Liver (tissue), 9 donors: ENCODE measurements around the gene ADGRF1. TPM values are rescaled to one million over a fixed set of nuclear protein-coding genes. Genes with fewer than 3 reads are reported as not detected.

Experiments used
- DNase-seq: peaks from one replicate; pipeline ENCODE4 v3.0.0-alpha.2; 2017; ENCODE audit warnings: low spot score
- H3K27ac ChIP-seq, 2 donors: one replicate each; pipeline ENCODE4 v1.7.0; 2013; ENCODE audit warnings: inconsistent platforms in 2 of 2, low read length in 2 of 2, control low read depth in 1 of 2, low read depth in 1 of 2, mild to moderate bottlenecking in 1 of 2
- H3K27me3 ChIP-seq, 4 donors: one replicate each; pipeline versions ENCODE4 v1.6.1 to v1.7.0; 2013; ENCODE audit warnings: low read length in 3 of 4, inconsistent platforms in 1 of 4, mild to moderate bottlenecking in 1 of 4, moderate library complexity in 1 of 4; ENCODE audit not compliant: control insufficient read depth in 4 of 4, insufficient read depth in 4 of 4
- H3K36me3 ChIP-seq, 4 donors: one replicate each; pipeline versions ENCODE4 v1.6.1 to v1.7.0; 2013; ENCODE audit warnings: low read length in 3 of 4, mild to moderate bottlenecking in 3 of 4, low read depth in 1 of 4, moderate library complexity in 1 of 4; ENCODE audit not compliant: control insufficient read depth in 4 of 4, insufficient read depth in 3 of 4
- H3K4me1 ChIP-seq, 4 donors: one replicate each; pipeline versions ENCODE4 v1.6.1 to v1.7.0; 2013; ENCODE audit warnings: low read length in 3 of 4, mild to moderate bottlenecking in 3 of 4, moderate library complexity in 1 of 4; ENCODE audit not compliant: control insufficient read depth in 4 of 4, insufficient read depth in 4 of 4
- H3K4me3 ChIP-seq, 3 donors: one replicate each; pipeline versions ENCODE4 v1.6.1 to v1.7.0; 2013; ENCODE audit warnings: low read length in 3 of 3, control low read depth in 1 of 3, low read depth in 1 of 3, mild to moderate bottlenecking in 1 of 3
- H3K9ac ChIP-seq, 2 donors: one replicate each; pipeline ENCODE4 v1.7.0; 2013; ENCODE audit warnings: low read length in 2 of 2, mild to moderate bottlenecking in 2 of 2, moderate library complexity in 2 of 2, control low read depth in 1 of 2, low read depth in 1 of 2
- H3K9me3 ChIP-seq, 4 donors: one replicate each; pipeline versions ENCODE4 v1.6.1 to v1.7.0; 2013; ENCODE audit warnings: low read length in 3 of 4; ENCODE audit not compliant: control insufficient read depth in 4 of 4
- EGR1 ChIP-seq, 2 donors: IDR thresholded peaks; 2 replicates each; pipeline ENCODE4 v1.6.1; 2016 to 2018; ENCODE audit warnings: antibody characterized with exemption in 2 of 2, low read depth in 2 of 2
- FOXA1 ChIP-seq: IDR thresholded peaks from 2 replicates; pipeline ENCODE4 v1.6.1; 2016; ENCODE audit warnings: antibody characterized with exemption
- FOXA2 ChIP-seq: IDR thresholded peaks from 2 replicates; pipeline ENCODE4 v1.6.1; 2016; ENCODE audit warnings: antibody characterized with exemption
- GABPA ChIP-seq, 2 donors: IDR thresholded peaks in 1 of 2; conservative IDR thresholded peaks in 1 of 2; 2 replicates each; pipeline ENCODE4 v1.6.1; 2016; ENCODE audit warnings: antibody characterized with exemption in 2 of 2, mild to moderate bottlenecking in 1 of 2, moderate library complexity in 1 of 2
- HNF4A ChIP-seq, 2 donors: conservative IDR thresholded peaks; 2 replicates each; pipeline ENCODE4 v1.6.1; 2016; ENCODE audit warnings: antibody characterized with exemption in 2 of 2, mild to moderate bottlenecking in 2 of 2
- HNF4G ChIP-seq: IDR thresholded peaks from 2 replicates; pipeline ENCODE4 v1.6.1; 2016; ENCODE audit warnings: antibody characterized with exemption
- JUND ChIP-seq, 2 donors: IDR thresholded peaks; 2 replicates each; pipeline ENCODE4 v1.6.1; 2016; ENCODE audit warnings: antibody characterized with exemption in 2 of 2
- NR2F2 ChIP-seq: IDR thresholded peaks from 2 replicates; pipeline ENCODE4 v1.6.1; 2016; ENCODE audit warnings: antibody characterized with exemption
- RAD21 ChIP-seq, 2 donors: IDR thresholded peaks; 2 replicates each; pipeline ENCODE4 v1.6.1; 2016; ENCODE audit warnings: antibody characterized with exemption in 2 of 2, mild to moderate bottlenecking in 2 of 2
- RXRA ChIP-seq, 2 donors: IDR thresholded peaks; 2 replicates each; pipeline ENCODE4 v1.6.1; 2017 to 2018; ENCODE audit warnings: antibody characterized with exemption in 2 of 2, mild to moderate bottlenecking in 1 of 2
- SP1 ChIP-seq: IDR thresholded peaks from 2 replicates; pipeline ENCODE4 v1.6.1; 2018; ENCODE audit warnings: antibody characterized with exemption, mild to moderate bottlenecking
- TAF1 ChIP-seq: conservative IDR thresholded peaks from 2 replicates; pipeline ENCODE4 v1.6.1; 2016; ENCODE audit warnings: antibody characterized with exemption, mild to moderate bottlenecking
- YY1 ChIP-seq: IDR thresholded peaks from 2 replicates; pipeline ENCODE4 v1.6.1; 2016; ENCODE audit warnings: antibody characterized with exemption, mild to moderate bottlenecking
- ZBTB33 ChIP-seq: IDR thresholded peaks from 2 replicates; pipeline ENCODE4 v1.6.1; 2016; ENCODE audit warnings: antibody characterized with exemption
- WGBS: extraction: QIAGEN DNeasy Blood & Tissue Kit; methylation state at CpG from one replicate; pipeline ENCODE4 v1.1.7; 2013; 5-methylcytosine and 5-hydroxymethylcytosine counted together
- polyA plus RNA-seq, 2 donors: library from polyadenylated mRNA; stranded (reverse) in 1 of 2; unstranded in 1 of 2; fragments of 200-250 nt in 1 of 2; fragments of >200 nt in 1 of 2; fragmentation: Nextera tagmentation in 1 of 2; extraction: Ambion mirVana in 1 of 2; gene quantifications; one replicate each; pipeline versions ENCODE4 v1.2.1 to v1.2.3, GENCODE V29; 2013 to 2015
- total RNA-seq, 2 donors: library from RNA; depleted of rRNA; stranded (reverse); fragments of >200 nt; gene quantifications; one replicate each; pipeline ENCODE4 v1.2.3, GENCODE V29; 2014
- TF ChIP-seq, protein P1 (sequence below): IDR thresholded peaks from 2 replicates; pipeline ENCODE4 v1.6.1; 2016; ENCODE audit warnings: antibody characterized with exemption, mild to moderate bottlenecking
- TF ChIP-seq, protein P2 (sequence below): fragments of 150-350 bp; IDR thresholded peaks from 2 replicates; pipeline ENCODE4 v1.5.1; 2017; ENCODE audit warnings: improper control_type of control experiment, low read depth, low read length; ENCODE audit not compliant: missing input control
- TF ChIP-seq, protein P3 (sequence below): IDR thresholded peaks from 2 replicates; pipeline ENCODE4 v1.6.1; 2016; ENCODE audit warnings: antibody characterized with exemption
- TF ChIP-seq, protein P4 (sequence below): IDR thresholded peaks from 2 replicates; pipeline ENCODE4 v1.6.1; 2016; ENCODE audit warnings: antibody characterized with exemption
- donor health status: healthy.
- donor health status: healthy.
- donor health status: healthy.
- donor health status: healthy.
- donor health status: healthy.

Gene ADGRF1
- total and polyA plus RNA-seq, 4 donors = 0.01 TPM; not detected in 3

- H3K4me3 ChIP-seq = no peak overlapping the region
- H3K36me3 ChIP-seq = no peaks in the 10 kb centered on the region
- 83% methylated on average over 8 of the region's 8 CpGs for WGBS
- H3K9me3 ChIP-seq = no peaks in the 10 kb centered on the region
- H3K9ac ChIP-seq = no peak overlapping the region
- TF ChIP-seq HNF4G = no peak
- TF ChIP-seq EGR1 (IDR thresholded peaks at IDR 0.05; ENCODE audit: low read depth in 2 of 2) = no peak
- no peak for TF ChIP-seq JUND (IDR thresholded peaks at IDR 0.05)
- TF ChIP-seq RXRA (IDR thresholded peaks at IDR 0.05) = no peak
- peak overlapping the region in 1 of 2 donors; percentile 6 for H3K27ac ChIP-seq
- no peaks in the 10 kb centered on the region for H3K27me3 ChIP-seq
- no peak for DNase-seq
- peaks cover 0 to 11% (median 8%) of the 10 kb centered on the region in 4 donors for H3K4me1 ChIP-seq
Measured at GRCh38 chr6:47075741-47076421, 33.7 kb upstream of the ADGRF1 start.

DNA sequence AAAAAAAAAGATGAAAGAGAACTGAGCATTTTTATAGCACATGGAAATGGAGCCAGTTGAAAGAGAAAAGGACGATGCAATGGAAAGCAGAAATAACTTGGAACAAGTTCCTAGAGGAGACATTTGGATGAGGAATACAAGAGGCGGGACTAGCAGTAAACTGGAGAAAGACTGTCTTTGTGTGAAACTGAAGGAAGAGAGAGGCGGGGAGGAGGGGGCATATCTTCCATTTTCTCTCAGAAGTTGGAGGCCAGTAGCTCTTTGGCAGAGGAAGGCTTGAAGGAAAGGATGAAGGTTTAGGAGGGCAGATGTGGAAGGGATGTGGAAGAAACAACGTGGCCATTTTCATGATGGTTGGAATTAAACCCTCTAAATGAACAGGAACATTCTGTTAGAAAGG lies 33.0 kb upstream of the ADGRF1 start:
- Histone ChIP-seq H3K4me3 (no peak overlapping the region), H3K9ac (no peak overlapping the region), H3K36me3 (no peaks in the 10 kb centered on the region), H3K4me1 (peaks cover 0 to 11% (median 8%) of the 10 kb centered on the region in 4 donors), H3K27me3 (no peaks in the 10 kb centered on the region), H3K27ac (no peak overlapping the region), H3K9me3 (no peaks in the 10 kb centered on the region)
- DNase-seq = no peak
- 85% methylated on average over 4 of the region's 4 CpGs for WGBS
- TF ChIP-seq HNF4A (conservative IDR thresholded peaks at IDR 0.05) = no peak
- no peak for TF ChIP-seq YY1

GRCh38 chr6:47073125-47074110 lies 31.3 kb upstream of the ADGRF1 start:
- peaks cover 0 to 11% (median 8%) of the 10 kb centered on the region in 4 donors for H3K4me1 ChIP-seq
- no peak overlapping the region for H3K4me3 ChIP-seq
- no peak for DNase-seq
- H3K27ac ChIP-seq = no peak overlapping the region
- H3K9me3 ChIP-seq = no peaks in the 10 kb centered on the region
- 54% methylated on average over 5 of the region's 5 CpGs for WGBS
- TF ChIP-seq RXRA (IDR thresholded peaks at IDR 0.05) (peak; percentile 82 to 89), HNF4G (no peak), ZBTB33 (no peak), FOXA1 (peak; percentile 85), FOXA2 (peak; percentile 76), RAD21 (IDR thresholded peaks at IDR 0.05) (peak; percentile 8 to 50), SP1 (peak; percentile 76), NR2F2 (peak; percentile 43), JUND (IDR thresholded peaks at IDR 0.05) (no peak), YY1 (peak; percentile 39), GABPA (IDR thresholded peaks at IDR 0.05 in 1 of 2, conservative IDR thresholded peaks at IDR 0.05 in 1 of 2) (no peak), TAF1 (no peak), HNF4A (conservative IDR thresholded peaks at IDR 0.05) (peak; percentile 73 to 81), EGR1 (IDR thresholded peaks at IDR 0.05; ENCODE audit: low read depth in 2 of 2) (peak in 1 of 2 donors; percentile 19)
- TF ChIP-seq, protein P1, sequence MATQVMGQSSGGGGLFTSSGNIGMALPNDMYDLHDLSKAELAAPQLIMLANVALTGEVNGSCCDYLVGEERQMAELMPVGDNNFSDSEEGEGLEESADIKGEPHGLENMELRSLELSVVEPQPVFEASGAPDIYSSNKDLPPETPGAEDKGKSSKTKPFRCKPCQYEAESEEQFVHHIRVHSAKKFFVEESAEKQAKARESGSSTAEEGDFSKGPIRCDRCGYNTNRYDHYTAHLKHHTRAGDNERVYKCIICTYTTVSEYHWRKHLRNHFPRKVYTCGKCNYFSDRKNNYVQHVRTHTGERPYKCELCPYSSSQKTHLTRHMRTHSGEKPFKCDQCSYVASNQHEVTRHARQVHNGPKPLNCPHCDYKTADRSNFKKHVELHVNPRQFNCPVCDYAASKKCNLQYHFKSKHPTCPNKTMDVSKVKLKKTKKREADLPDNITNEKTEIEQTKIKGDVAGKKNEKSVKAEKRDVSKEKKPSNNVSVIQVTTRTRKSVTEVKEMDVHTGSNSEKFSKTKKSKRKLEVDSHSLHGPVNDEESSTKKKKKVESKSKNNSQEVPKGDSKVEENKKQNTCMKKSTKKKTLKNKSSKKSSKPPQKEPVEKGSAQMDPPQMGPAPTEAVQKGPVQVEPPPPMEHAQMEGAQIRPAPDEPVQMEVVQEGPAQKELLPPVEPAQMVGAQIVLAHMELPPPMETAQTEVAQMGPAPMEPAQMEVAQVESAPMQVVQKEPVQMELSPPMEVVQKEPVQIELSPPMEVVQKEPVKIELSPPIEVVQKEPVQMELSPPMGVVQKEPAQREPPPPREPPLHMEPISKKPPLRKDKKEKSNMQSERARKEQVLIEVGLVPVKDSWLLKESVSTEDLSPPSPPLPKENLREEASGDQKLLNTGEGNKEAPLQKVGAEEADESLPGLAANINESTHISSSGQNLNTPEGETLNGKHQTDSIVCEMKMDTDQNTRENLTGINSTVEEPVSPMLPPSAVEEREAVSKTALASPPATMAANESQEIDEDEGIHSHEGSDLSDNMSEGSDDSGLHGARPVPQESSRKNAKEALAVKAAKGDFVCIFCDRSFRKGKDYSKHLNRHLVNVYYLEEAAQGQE = no peak
- TF ChIP-seq, protein P2, sequence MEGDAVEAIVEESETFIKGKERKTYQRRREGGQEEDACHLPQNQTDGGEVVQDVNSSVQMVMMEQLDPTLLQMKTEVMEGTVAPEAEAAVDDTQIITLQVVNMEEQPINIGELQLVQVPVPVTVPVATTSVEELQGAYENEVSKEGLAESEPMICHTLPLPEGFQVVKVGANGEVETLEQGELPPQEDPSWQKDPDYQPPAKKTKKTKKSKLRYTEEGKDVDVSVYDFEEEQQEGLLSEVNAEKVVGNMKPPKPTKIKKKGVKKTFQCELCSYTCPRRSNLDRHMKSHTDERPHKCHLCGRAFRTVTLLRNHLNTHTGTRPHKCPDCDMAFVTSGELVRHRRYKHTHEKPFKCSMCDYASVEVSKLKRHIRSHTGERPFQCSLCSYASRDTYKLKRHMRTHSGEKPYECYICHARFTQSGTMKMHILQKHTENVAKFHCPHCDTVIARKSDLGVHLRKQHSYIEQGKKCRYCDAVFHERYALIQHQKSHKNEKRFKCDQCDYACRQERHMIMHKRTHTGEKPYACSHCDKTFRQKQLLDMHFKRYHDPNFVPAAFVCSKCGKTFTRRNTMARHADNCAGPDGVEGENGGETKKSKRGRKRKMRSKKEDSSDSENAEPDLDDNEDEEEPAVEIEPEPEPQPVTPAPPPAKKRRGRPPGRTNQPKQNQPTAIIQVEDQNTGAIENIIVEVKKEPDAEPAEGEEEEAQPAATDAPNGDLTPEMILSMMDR = peak; percentile 36
- TF ChIP-seq, protein P3, sequence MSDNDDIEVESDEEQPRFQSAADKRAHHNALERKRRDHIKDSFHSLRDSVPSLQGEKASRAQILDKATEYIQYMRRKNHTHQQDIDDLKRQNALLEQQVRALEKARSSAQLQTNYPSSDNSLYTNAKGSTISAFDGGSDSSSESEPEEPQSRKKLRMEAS = peak; percentile 50
- TF ChIP-seq, protein P4, sequence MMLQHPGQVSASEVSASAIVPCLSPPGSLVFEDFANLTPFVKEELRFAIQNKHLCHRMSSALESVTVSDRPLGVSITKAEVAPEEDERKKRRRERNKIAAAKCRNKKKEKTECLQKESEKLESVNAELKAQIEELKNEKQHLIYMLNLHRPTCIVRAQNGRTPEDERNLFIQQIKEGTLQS = no peak
- H3K36me3 ChIP-seq = no peaks in the 10 kb centered on the region
- no peaks in the 10 kb centered on the region for H3K27me3 ChIP-seq
- H3K9ac ChIP-seq = no peak overlapping the region
